Keratinocyte (primary cell): ENCODE data around the gene R3HCC1L.

Source experiments
- EZH2 ChIP-seq: IDR thresholded peaks from one replicate; pipeline ENCODE4 v1.6.1; 2012; ENCODE audit warnings: inconsistent platforms, mild to moderate bottlenecking, low read length, moderate library complexity
- TF ChIP-seq, protein P1 (sequence below), 3 experiments: IDR thresholded peaks in 1 of 3; conservative IDR thresholded peaks in 1 of 3; optimal IDR thresholded peaks in 1 of 3; 2 replicates in 2 of 3; 3 replicates in 1 of 3; pipeline versions ENCODE3 to v1.5.1; 2011; ENCODE audit warnings: low read length in 3 of 3, mild to moderate bottlenecking in 3 of 3, moderate library complexity in 2 of 3, control low read depth in 1 of 3, inconsistent platforms in 1 of 3; ENCODE audit not compliant: insufficient read depth in 2 of 3; ENCODE audit errors: extremely low read depth in 1 of 3

DNA sequence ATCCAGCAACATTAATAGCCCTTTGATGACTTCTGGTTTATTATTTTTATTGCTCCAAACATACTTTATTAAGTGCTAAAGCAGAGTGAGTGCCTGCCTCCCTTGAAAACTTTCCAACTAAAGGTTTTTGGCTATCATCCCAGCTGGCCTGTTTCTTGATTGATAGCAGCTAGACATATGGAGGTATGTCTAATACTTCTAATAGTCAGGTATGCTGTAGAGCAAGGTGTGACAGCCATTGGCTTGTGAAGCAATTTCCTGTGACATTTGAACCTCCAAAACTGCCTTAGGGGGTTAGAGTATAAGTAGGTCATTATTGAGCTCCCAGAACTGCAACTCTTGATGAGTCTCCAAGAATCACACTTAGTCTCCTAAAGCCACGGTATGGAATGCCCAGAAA is 77.7 kb downstream of the R3HCC1L start:
- TF ChIP-seq, protein P1, sequence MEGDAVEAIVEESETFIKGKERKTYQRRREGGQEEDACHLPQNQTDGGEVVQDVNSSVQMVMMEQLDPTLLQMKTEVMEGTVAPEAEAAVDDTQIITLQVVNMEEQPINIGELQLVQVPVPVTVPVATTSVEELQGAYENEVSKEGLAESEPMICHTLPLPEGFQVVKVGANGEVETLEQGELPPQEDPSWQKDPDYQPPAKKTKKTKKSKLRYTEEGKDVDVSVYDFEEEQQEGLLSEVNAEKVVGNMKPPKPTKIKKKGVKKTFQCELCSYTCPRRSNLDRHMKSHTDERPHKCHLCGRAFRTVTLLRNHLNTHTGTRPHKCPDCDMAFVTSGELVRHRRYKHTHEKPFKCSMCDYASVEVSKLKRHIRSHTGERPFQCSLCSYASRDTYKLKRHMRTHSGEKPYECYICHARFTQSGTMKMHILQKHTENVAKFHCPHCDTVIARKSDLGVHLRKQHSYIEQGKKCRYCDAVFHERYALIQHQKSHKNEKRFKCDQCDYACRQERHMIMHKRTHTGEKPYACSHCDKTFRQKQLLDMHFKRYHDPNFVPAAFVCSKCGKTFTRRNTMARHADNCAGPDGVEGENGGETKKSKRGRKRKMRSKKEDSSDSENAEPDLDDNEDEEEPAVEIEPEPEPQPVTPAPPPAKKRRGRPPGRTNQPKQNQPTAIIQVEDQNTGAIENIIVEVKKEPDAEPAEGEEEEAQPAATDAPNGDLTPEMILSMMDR (optimal IDR thresholded peaks at IDR 0.05 in 1 of 3, IDR thresholded peaks at IDR 0.05 in 1 of 3, conservative IDR thresholded peaks at IDR 0.05 in 1 of 3; ENCODE audit: extremely low read depth in 1 of 3, insufficient read depth in 2 of 3, low read length in 3 of 3): no peak
- TF ChIP-seq EZH2: no peak
